H1 (cell line): Measurements from ENCODE around the gene KATNAL1.

Experiments used
- BCL11A ChIP-seq, 2 experiments: IDR thresholded peaks; one replicate each; pipeline ENCODE4 v1.6.1; 2011; ENCODE audit warnings: low read depth in 2 of 2, low read length in 2 of 2, mild to moderate bottlenecking in 2 of 2
- CTCF ChIP-seq, 3 experiments: IDR thresholded peaks; 1 replicate in 2 of 3; 2 replicates in 1 of 3; pipeline versions ENCODE4 v1.5.1 to v1.6.1; 2011; ENCODE audit warnings: low read length in 3 of 3, mild to moderate bottlenecking in 3 of 3, inconsistent platforms in 2 of 3, low read depth in 1 of 3, moderate library complexity in 1 of 3; ENCODE audit not compliant: insufficient read depth in 1 of 3; ENCODE audit errors: control extremely low read depth in 1 of 3
- EP300 ChIP-seq, 2 experiments: IDR thresholded peaks; 1 replicate in 1 of 2; 2 replicates in 1 of 2; pipeline ENCODE4 v1.6.1; 2011 to 2012; ENCODE audit warnings: low read depth in 2 of 2, low read length in 2 of 2, mild to moderate bottlenecking in 2 of 2, borderline replicate concordance in 1 of 2, inconsistent platforms in 1 of 2, moderate library complexity in 1 of 2
- EZH2 ChIP-seq: fragments of 200-600 bp; sonication (generic); IDR thresholded peaks from 2 replicates; pipeline ENCODE4 v1.7.1; 2012; ENCODE audit warnings: low read depth, mild to moderate bottlenecking, moderate library complexity, low read length, inconsistent platforms; ENCODE audit not compliant: severe bottlenecking
- GTF2F1 ChIP-seq: IDR thresholded peaks from 2 replicates; pipeline ENCODE4 v1.6.1; 2012; ENCODE audit warnings: low read depth, low read length, improper control_type of control experiment, borderline replicate concordance
- KDM1A ChIP-seq: fragments of 200-600, 300-600 bp; sonication (generic); IDR thresholded peaks from 2 replicates; pipeline ENCODE4 v1.7.1; 2016; ENCODE audit warnings: mild to moderate bottlenecking, low read length, borderline replicate concordance
- SIN3A ChIP-seq, 2 experiments: IDR thresholded peaks in 1 of 2; conservative IDR thresholded peaks in 1 of 2; 2 replicates each; pipeline ENCODE4 v1.6.1; 2011 to 2012; ENCODE audit warnings: low read length in 2 of 2, improper control_type of control experiment in 1 of 2, low read depth in 1 of 2, mild to moderate bottlenecking in 1 of 2

- TF ChIP-seq GTF2F1 = no peak
- no peak for TF ChIP-seq SIN3A (conservative IDR thresholded peaks at IDR 0.05 in 1 of 2, IDR thresholded peaks at IDR 0.05 in 1 of 2; ENCODE audit: low read depth in 1 of 2, low read length in 2 of 2)
- TF ChIP-seq CTCF (IDR thresholded peaks at IDR 0.05; ENCODE audit: control extremely low read depth in 1 of 3, insufficient read depth in 1 of 3, low read depth in 1 of 3, low read length in 3 of 3) = no peak
- no peak for TF ChIP-seq BCL11A (IDR thresholded peaks at IDR 0.05; ENCODE audit: low read depth in 2 of 2, low read length in 2 of 2)
- no peak for TF ChIP-seq KDM1A
- TF ChIP-seq EP300 (IDR thresholded peaks at IDR 0.05; ENCODE audit: borderline replicate concordance in 1 of 2, low read depth in 2 of 2, low read length in 2 of 2) = no peak
- no peak for TF ChIP-seq EZH2
These were observed 26.3 kb upstream of the KATNAL1 start for GRCh38 chr13:30333616-30334015.
